Measurements from ENCODE around the gene ZNF212.

ZNF212 gene

DNA sequence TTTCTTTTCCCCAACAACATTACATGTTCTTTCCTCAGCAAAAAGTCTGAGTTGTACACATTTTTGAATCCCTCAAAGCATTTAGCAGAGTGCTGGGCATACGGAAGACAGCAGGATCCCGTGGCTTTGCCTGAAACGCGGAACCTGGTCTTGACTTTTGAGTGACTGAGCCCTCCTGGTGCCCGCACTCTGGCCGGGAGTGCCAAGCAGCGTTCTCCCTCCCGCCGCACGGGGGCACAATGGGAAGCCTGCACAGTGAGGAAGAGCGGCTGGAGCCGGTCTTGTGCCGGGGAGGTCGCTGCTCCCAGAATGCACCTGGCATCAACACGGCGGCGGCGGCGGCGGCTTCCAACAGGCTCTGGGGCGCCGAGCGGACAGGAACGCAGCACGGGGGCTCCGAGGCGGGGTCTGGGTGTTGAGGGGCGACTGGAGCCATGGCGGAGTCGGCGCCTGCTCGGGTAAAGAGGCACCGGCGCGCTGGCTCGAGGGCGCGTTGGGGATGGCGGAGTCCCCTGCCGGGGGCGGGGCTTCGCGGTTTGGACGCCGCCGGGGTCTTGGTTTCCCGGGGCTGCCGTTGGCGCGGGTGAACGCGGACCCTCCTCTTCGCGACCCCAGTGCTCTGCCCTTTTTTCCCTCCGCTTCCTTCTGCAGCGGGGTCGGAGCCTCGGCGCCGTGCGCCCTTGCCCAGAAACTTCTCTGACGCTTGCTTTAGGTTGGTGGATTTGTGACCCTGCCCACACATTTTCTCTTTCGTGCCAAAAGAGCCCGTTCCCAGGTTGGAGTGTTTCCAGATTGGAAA is at the start of gene ZNF212:
TSS of gene ZNF212 (plus strand) at position 307 of the 799 bp plus-strand sequence. CDS start at position 435, 128 bp downstream.
- Histone ChIP-seq H3K9me3 (ENCODE audit: insufficient read depth, low read length) (no peaks in the 10 kb centered on the region), H3K9ac (ENCODE audit: insufficient read length, low read depth) (peak within 1 kb of the TSS; percentile 91), H3K27me3 (ENCODE audit: insufficient read depth, insufficient read length) (peaks cover 9% of the 10 kb centered on the region), H3K36me3 (ENCODE audit: insufficient read depth, insufficient read length, low read length) (no peaks in the 10 kb centered on the region), H3K4me1 (ENCODE audit: insufficient read depth, insufficient read length) (no peaks in the 10 kb centered on the region), H3K4me3 (ENCODE audit: insufficient read length, low read depth) (peak within 1 kb of the TSS; percentile 90)
- TF ChIP-seq SUZ12 (IDR thresholded peaks at IDR 0.05; ENCODE audit: extremely low read depth, insufficient read depth, insufficient read length) (no peak), ZNF274 (IDR thresholded peaks at IDR 0.05; ENCODE audit: low read depth, low read length) (no peak), YY1 (IDR thresholded peaks at IDR 0.05; ENCODE audit: insufficient read depth, insufficient read length) (no peak)
- DNase-seq (ENCODE audit: low read depth, low spot score) = peak; percentile 90

DNA sequence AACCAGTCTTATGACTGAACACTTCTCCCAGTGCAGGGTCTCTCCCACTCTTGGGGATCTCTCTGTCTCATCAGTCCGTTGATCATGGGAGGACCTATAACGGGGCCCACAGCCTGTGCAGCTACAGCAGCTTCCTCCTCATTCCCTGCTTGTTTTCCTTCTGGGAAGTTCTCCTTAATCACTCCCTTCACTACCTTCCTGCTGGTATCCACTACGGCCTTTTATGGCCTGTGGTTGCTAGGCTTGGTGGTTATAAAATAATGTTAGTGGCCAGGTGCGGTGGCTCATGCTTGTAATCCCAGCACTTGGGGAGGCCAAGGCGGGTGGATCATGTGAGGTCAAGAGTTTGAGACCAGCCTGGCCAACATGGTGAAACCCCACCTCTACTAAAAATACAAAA is 47.6 kb upstream of the ZNF212 start:
- peaks cover 3% of the 10 kb centered on the region for H3K36me3 ChIP-seq (ENCODE audit: insufficient read depth, insufficient read length, low read length)
- no peak for DNase-seq (ENCODE audit: low read depth, low spot score)
- peaks cover 2% of the 10 kb centered on the region for H3K4me1 ChIP-seq (ENCODE audit: insufficient read depth, insufficient read length)
- TF ChIP-seq ZNF274 (IDR thresholded peaks at IDR 0.05; ENCODE audit: low read depth, low read length) (no peak), SUZ12 (IDR thresholded peaks at IDR 0.05; ENCODE audit: extremely low read depth, insufficient read depth, insufficient read length) (no peak), YY1 (IDR thresholded peaks at IDR 0.05; ENCODE audit: insufficient read depth, insufficient read length) (no peak)
- H3K9ac ChIP-seq (ENCODE audit: insufficient read length, low read depth) = no peak overlapping the region
- no peaks in the 10 kb centered on the region for H3K9me3 ChIP-seq (ENCODE audit: insufficient read depth, low read length)
- H3K4me3 ChIP-seq (ENCODE audit: insufficient read length, low read depth) = no peak overlapping the region
- peaks cover 4% of the 10 kb centered on the region for H3K27me3 ChIP-seq (ENCODE audit: insufficient read depth, insufficient read length)

DNA sequence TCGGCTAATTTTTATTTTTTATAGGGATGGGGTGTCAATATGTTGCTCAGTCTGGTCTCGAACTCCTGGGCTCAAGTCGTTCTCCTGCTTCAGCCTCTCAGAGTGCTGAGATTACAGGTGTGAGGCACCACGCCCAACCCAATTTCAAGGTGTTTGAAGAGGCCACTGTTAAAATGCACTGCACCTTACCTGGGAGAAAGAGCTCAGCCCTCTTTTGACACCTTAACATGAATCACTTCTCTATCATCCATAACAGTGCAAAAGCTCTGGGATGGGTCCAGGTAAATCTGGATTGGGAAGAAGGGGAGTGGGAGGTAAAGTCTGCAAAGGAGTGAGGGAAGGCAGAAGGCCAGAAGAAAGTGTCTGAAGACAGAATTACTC is 44.7 kb upstream of the ZNF212 start:
- Histone ChIP-seq H3K9me3 (ENCODE audit: insufficient read depth, low read length) (no peaks in the 10 kb centered on the region), H3K9ac (ENCODE audit: insufficient read length, low read depth) (peak overlapping the region; percentile 92), H3K4me1 (ENCODE audit: insufficient read depth, insufficient read length) (peaks cover 4% of the 10 kb centered on the region), H3K36me3 (ENCODE audit: insufficient read depth, insufficient read length, low read length) (peaks cover 28% of the 10 kb centered on the region), H3K27me3 (ENCODE audit: insufficient read depth, insufficient read length) (peaks cover 4% of the 10 kb centered on the region), H3K4me3 (ENCODE audit: insufficient read length, low read depth) (peak overlapping the region; percentile 84)
- DNase-seq (ENCODE audit: low read depth, low spot score) = no peak
- TF ChIP-seq YY1 (IDR thresholded peaks at IDR 0.05; ENCODE audit: insufficient read depth, insufficient read length) (no peak), SUZ12 (IDR thresholded peaks at IDR 0.05; ENCODE audit: extremely low read depth, insufficient read depth, insufficient read length) (no peak), ZNF274 (IDR thresholded peaks at IDR 0.05; ENCODE audit: low read depth, low read length) (no peak)

DNA sequence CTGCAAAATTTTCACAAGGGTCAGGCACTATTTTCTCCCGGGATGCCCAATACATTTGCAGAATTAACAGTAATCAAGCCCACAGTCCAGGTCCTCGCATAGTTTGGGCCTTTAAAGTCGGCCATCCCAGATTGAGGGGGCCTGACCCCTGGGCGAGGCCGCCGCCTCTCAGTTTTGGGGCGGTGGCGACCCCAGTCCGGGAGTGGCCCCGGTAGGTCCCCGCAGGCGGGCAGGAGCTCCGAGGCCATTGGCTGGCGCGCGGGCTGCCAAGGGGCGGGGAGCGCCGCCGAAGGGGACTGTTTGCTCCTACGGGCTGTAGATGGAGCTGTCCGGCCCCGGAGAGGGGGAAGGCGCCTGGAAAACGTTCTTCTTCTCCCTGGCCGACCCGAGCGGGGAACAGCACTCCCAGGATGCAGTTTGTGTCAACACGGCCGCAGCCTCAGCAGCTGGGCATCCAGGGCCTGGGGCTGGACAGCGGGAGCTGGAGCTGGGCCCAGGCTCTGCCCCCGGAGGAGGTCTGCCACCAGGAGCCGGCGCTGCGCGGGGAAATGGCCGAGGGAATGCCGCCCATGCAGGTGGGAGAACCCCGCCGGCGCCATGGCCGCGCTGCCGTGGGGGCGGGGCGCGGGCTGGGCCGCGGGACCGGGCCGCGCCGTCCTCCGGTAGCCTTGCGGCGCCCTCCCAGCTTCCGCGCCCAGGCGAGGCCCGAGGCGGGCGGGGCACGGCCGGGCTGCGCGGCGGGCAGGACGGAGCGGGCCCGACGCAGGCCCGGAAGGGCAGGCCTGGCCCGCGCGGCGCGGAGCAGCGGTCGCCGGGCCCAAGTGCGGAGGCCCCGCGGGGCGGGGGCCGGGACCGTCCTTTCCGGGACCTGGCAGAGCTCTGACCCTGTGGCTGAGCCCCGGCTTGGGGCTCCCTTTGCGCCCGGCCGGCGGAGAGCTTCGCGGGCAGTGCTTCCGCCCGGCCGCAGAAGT is 44.0 kb upstream of the ZNF212 start, which contains the start of gene ZNF282:
TSS of gene ZNF282 (plus strand) at position 367 of the 971 bp plus-strand sequence. CDS start at position 411, 44 bp downstream.
- Histone ChIP-seq H3K9me3 (ENCODE audit: insufficient read depth, low read length) (no peaks in the 10 kb centered on the region), H3K27me3 (ENCODE audit: insufficient read depth, insufficient read length) (peaks cover 2% of the 10 kb centered on the region), H3K4me1 (ENCODE audit: insufficient read depth, insufficient read length) (peaks cover 4% of the 10 kb centered on the region), H3K36me3 (ENCODE audit: insufficient read depth, insufficient read length, low read length) (peaks cover 35% of the 10 kb centered on the region), H3K4me3 (ENCODE audit: insufficient read length, low read depth) (peak within 1 kb of the TSS; percentile 84), H3K9ac (ENCODE audit: insufficient read length, low read depth) (peak within 1 kb of the TSS; percentile 92)
- DNase-seq (ENCODE audit: low read depth, low spot score) = peak; percentile 84
- no peak for TF ChIP-seq ZNF274 (IDR thresholded peaks at IDR 0.05; ENCODE audit: low read depth, low read length)
- no peak for TF ChIP-seq YY1 (IDR thresholded peaks at IDR 0.05; ENCODE audit: insufficient read depth, insufficient read length)
- no peak for TF ChIP-seq SUZ12 (IDR thresholded peaks at IDR 0.05; ENCODE audit: extremely low read depth, insufficient read depth, insufficient read length)

DNA sequence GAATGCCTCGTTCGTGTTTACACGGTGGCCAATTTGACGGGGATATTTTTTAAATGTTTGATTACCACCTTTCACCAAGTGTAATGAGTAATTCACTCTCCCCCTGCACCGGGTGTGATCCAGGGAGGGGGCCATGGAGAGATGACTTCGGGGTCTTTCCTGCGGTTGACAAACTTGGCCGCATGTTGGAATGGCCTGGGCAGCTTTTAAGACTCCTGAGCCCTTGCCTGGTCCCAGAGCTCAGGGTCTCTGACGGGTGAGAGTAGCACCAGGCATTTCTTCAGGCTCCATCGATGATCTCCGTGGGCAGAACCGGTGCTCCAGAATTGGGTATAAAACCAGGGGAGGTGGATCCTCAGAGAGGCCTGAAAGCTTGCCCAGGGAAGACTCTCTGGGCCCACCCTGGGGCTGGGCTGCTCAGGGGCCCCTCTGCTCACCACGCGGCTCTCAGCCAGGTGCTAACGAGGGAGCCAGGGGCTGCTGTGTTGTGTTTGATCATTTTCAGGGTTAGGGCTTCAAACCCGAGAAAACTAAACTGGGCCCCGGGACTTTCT is 43.2 kb upstream of the ZNF212 start:
- Histone ChIP-seq H3K4me1 (ENCODE audit: insufficient read depth, insufficient read length) (peaks cover 4% of the 10 kb centered on the region), H3K27me3 (ENCODE audit: insufficient read depth, insufficient read length) (no peaks in the 10 kb centered on the region), H3K36me3 (ENCODE audit: insufficient read depth, insufficient read length, low read length) (peaks cover 42% of the 10 kb centered on the region), H3K4me3 (ENCODE audit: insufficient read length, low read depth) (peak overlapping the region; percentile 84), H3K9me3 (ENCODE audit: insufficient read depth, low read length) (no peaks in the 10 kb centered on the region), H3K9ac (ENCODE audit: insufficient read length, low read depth) (peak overlapping the region; percentile 92)
- TF ChIP-seq ZNF274 (IDR thresholded peaks at IDR 0.05; ENCODE audit: low read depth, low read length) (no peak), YY1 (IDR thresholded peaks at IDR 0.05; ENCODE audit: insufficient read depth, insufficient read length) (no peak), SUZ12 (IDR thresholded peaks at IDR 0.05; ENCODE audit: extremely low read depth, insufficient read depth, insufficient read length) (no peak)
- DNase-seq (ENCODE audit: low read depth, low spot score) = no peak

DNA sequence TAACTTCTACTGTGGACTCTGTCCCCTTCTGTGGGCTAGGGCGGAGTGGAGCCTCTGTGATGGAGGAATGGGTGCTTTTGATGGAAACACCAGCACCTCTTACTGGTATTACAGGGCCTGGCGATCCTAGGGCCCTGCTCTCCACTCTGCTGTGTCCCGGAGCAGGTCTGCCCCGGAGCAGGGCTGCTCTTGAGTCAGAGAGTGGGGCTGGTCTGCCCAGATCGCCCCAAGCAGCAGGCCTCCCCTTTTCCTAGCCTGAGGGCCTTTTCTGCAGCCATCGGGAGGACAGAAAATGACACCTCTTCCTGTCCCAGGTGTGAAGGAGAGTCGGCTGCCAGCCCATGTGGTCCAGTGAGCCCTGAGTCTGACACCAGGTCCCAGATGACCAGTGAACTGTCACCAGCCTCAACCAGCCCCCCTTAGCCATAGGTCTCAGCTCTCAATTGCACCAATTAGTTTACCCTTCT is 42.7 kb upstream of the ZNF212 start:
- TF ChIP-seq YY1 (IDR thresholded peaks at IDR 0.05; ENCODE audit: insufficient read depth, insufficient read length) = no peak
- peaks cover 44% of the 10 kb centered on the region for H3K36me3 ChIP-seq (ENCODE audit: insufficient read depth, insufficient read length, low read length)
- no peak for DNase-seq (ENCODE audit: low read depth, low spot score)
- peak overlapping the region; percentile 92 for H3K9ac ChIP-seq (ENCODE audit: insufficient read length, low read depth)
- H3K4me3 ChIP-seq (ENCODE audit: insufficient read length, low read depth) = peak overlapping the region; percentile 84
- H3K27me3 ChIP-seq (ENCODE audit: insufficient read depth, insufficient read length) = no peaks in the 10 kb centered on the region
- no peaks in the 10 kb centered on the region for H3K9me3 ChIP-seq (ENCODE audit: insufficient read depth, low read length)
- peaks cover 4% of the 10 kb centered on the region for H3K4me1 ChIP-seq (ENCODE audit: insufficient read depth, insufficient read length)

Measured in NT2/D1 (cell line).